IMR-90 (cell line): ENCODE data around the gene MARCHF9. TPM values are rescaled to one million over a fixed set of nuclear protein-coding genes. Genes with fewer than 3 reads are reported as not detected.
A peak's percentile ranks its signal among the peaks of the same experiment; 100 is the strongest.

Experiments used
- ATAC-seq: fragments of 200-7000 bp; cut with Tn5 transposase; 2 replicates; pipeline ENCODE4 v1.9.1; 2020; ENCODE audit warnings: low read depth, mild to moderate bottlenecking, moderate library complexity
- BruUV-seq: library from RNA; stranded (reverse); fragments of 400-500 nt; replicated peaks from 2 replicates; lab custom pipeline; 2021; lab: Mats Ljungman, UMichigan
- CTCF ChIA-PET: fragments of 300-600 bp; formaldehyde crosslinking; extraction: SDS; loops from one replicate; lab custom pipeline; 2021; ENCODE audit warnings: antibody characterized with exemption; lab: Yijun Ruan, JAX
- POLR2A ChIA-PET: fragments of 300-600 bp; sonication (Branson Sonifier 250); formaldehyde crosslinking; loops from one replicate; lab custom pipeline; 2022; ENCODE audit warnings: antibody characterized with exemption; ENCODE audit not compliant: unreplicated experiment; lab: Charles Lee
- DNase-seq: peaks from one replicate; pipeline ENCODE4 v3.0.0; 2013
- H2AFZ ChIP-seq: replicated peaks from 2 replicates; pipeline ENCODE3; 2013; ENCODE audit warnings: low read length, mild to moderate bottlenecking; ENCODE audit not compliant: poor library complexity
- H2AK5ac ChIP-seq: 2 replicates; pipeline ENCODE4 v1.6.1; 2013; ENCODE audit warnings: low read depth, low read length, inconsistent platforms
- H2AK9ac ChIP-seq: replicated peaks from 2 replicates; pipeline ENCODE3; 2013; ENCODE audit warnings: mild to moderate bottlenecking, low read depth, low read length, moderate library complexity; ENCODE audit not compliant: poor library complexity
- H2BK120ac ChIP-seq: 2 replicates; pipeline ENCODE4 v1.6.1; 2013; ENCODE audit warnings: low read depth, low read length, inconsistent platforms
- H2BK15ac ChIP-seq: 3 replicates; pipeline ENCODE4 v1.6.1; 2013; ENCODE audit warnings: low read depth, low read length, inconsistent platforms
- H2BK20ac ChIP-seq: 2 replicates; pipeline ENCODE4 v1.6.1; 2013; ENCODE audit warnings: low read depth, mild to moderate bottlenecking, inconsistent platforms, low read length, moderate library complexity
- H2BK5ac ChIP-seq: 2 replicates; pipeline ENCODE4 v1.6.1; 2013; ENCODE audit warnings: mild to moderate bottlenecking, low read depth, low read length, inconsistent platforms; ENCODE audit not compliant: poor library complexity, severe bottlenecking
- H3K14ac ChIP-seq: replicated peaks from 2 replicates; pipeline ENCODE4 v1.6.1; 2013; ENCODE audit warnings: low read depth, low read length, inconsistent platforms
- H3K18ac ChIP-seq: 2 replicates; pipeline ENCODE4 v1.6.1; 2013; ENCODE audit warnings: low read depth, low read length, control low read depth
- H3K23ac ChIP-seq: 2 replicates; pipeline ENCODE4 v1.6.1; 2013; ENCODE audit warnings: low read depth, low read length, inconsistent platforms
- H3K27ac ChIP-seq: 2 replicates; pipeline ENCODE4 v1.5.1; 2013; ENCODE audit warnings: mild to moderate bottlenecking, control low read depth, low read length; ENCODE audit not compliant: insufficient read depth
- H3K27me3 ChIP-seq: 2 replicates; pipeline ENCODE4 v1.6.1; 2013; ENCODE audit warnings: low read length; ENCODE audit not compliant: control insufficient read depth, insufficient read depth
- H3K36me3 ChIP-seq: 2 replicates; pipeline ENCODE4 v1.6.1; 2013; ENCODE audit warnings: low read length, mixed read lengths; ENCODE audit not compliant: control insufficient read depth, insufficient read depth
- H3K4ac ChIP-seq: 2 replicates; pipeline ENCODE4 v1.6.1; 2013; ENCODE audit warnings: low read depth, low read length, inconsistent platforms
- H3K4me1 ChIP-seq: 2 replicates; pipeline ENCODE4 v1.6.1; 2013; ENCODE audit warnings: low read length, mixed read lengths; ENCODE audit not compliant: control insufficient read depth, insufficient read depth
- H3K4me2 ChIP-seq: 2 replicates; pipeline ENCODE4 v1.6.1; 2013; ENCODE audit warnings: low read depth, mild to moderate bottlenecking, control low read depth, low read length, moderate library complexity
- H3K4me3 ChIP-seq: 2 replicates; pipeline ENCODE4 v1.5.1; 2013; ENCODE audit warnings: low read depth, mild to moderate bottlenecking, control low read depth, low read length, moderate library complexity; ENCODE audit not compliant: insufficient read depth
- H3K56ac ChIP-seq: 2 replicates; pipeline ENCODE4 v1.6.1; 2013; ENCODE audit warnings: low read length, inconsistent platforms; ENCODE audit not compliant: insufficient read depth; ENCODE audit errors: extremely low read depth
- H3K79me1 ChIP-seq, 2 experiments: 2 replicates each; pipeline ENCODE4 v1.6.1; 2013; ENCODE audit warnings: low read length in 2 of 2, inconsistent platforms in 1 of 2, low read depth in 1 of 2
- H3K9ac ChIP-seq: 2 replicates; pipeline ENCODE4 v1.6.1; 2013; ENCODE audit warnings: low read depth, low read length, control low read depth
- H3K9me1 ChIP-seq: 2 replicates; pipeline ENCODE4 v1.6.1; 2013; ENCODE audit warnings: low read length, inconsistent platforms; ENCODE audit not compliant: insufficient read depth
- H3K9me3 ChIP-seq: 2 replicates; pipeline ENCODE4 v1.6.1; 2013; ENCODE audit warnings: low read length; ENCODE audit not compliant: control insufficient read depth, insufficient read depth
- H4K20me1 ChIP-seq: 2 replicates; pipeline ENCODE4 v1.6.1; 2013; ENCODE audit warnings: low read length, inconsistent platforms; ENCODE audit not compliant: insufficient read depth
- H4K5ac ChIP-seq: 2 replicates; pipeline ENCODE4 v1.6.1; 2013; ENCODE audit warnings: mild to moderate bottlenecking, low read depth, low read length, control low read depth
- H4K8ac ChIP-seq, 2 experiments: 2 replicates each; pipeline ENCODE4 v1.6.1; 2013; ENCODE audit warnings: low read depth in 2 of 2, low read length in 2 of 2, control low read depth in 1 of 2, inconsistent platforms in 1 of 2
- H4K91ac ChIP-seq: 2 replicates; pipeline ENCODE4 v1.6.1; 2013; ENCODE audit warnings: low read depth, low read length, inconsistent platforms; ENCODE audit not compliant: insufficient read depth
- BHLHE40 ChIP-seq: fragments of 150-350 bp; IDR thresholded peaks from 2 replicates; pipeline ENCODE4 v1.6.1; 2016; ENCODE audit warnings: mild to moderate bottlenecking, low read depth, low read length
- CEBPB ChIP-seq: IDR thresholded peaks from 2 replicates; pipeline ENCODE4 v1.6.1; 2012; ENCODE audit warnings: low read depth, low read length, improper control_type of control experiment
- CHD1 ChIP-seq: IDR thresholded peaks from 2 replicates; pipeline ENCODE4 v1.6.1; 2012; ENCODE audit warnings: low read depth, low read length, improper control_type of control experiment
- CTCF ChIP-seq: conservative IDR thresholded peaks from 2 replicates; pipeline ENCODE4 v1.5.1; 2012; ENCODE audit warnings: mild to moderate bottlenecking, low read depth, low read length, improper control_type of control experiment
- ELK1 ChIP-seq: fragments of 150-350 bp; IDR thresholded peaks from 2 replicates; pipeline ENCODE4 v1.6.1; 2016; ENCODE audit warnings: low read depth, mild to moderate bottlenecking, low read length, moderate library complexity, borderline replicate concordance
- FOS ChIP-seq: fragments of 150-350 bp; IDR thresholded peaks from 2 replicates; pipeline ENCODE4 v1.6.1; 2016; ENCODE audit warnings: low read depth, low read length
- MAFK ChIP-seq: IDR thresholded peaks from 2 replicates; pipeline ENCODE4 v1.6.1; 2012; ENCODE audit warnings: low read depth, low read length, improper control_type of control experiment
- MAZ ChIP-seq: IDR thresholded peaks from 2 replicates; pipeline ENCODE4 v1.6.1; 2012; ENCODE audit warnings: low read depth, mild to moderate bottlenecking, low read length, improper control_type of control experiment, moderate library complexity, borderline replicate concordance
- MXI1 ChIP-seq: IDR thresholded peaks from 2 replicates; pipeline ENCODE4 v1.6.1; 2012; ENCODE audit warnings: low read depth, mild to moderate bottlenecking, low read length, moderate library complexity, borderline replicate concordance
- NFE2L2 ChIP-seq: fragments of 150-350 bp; IDR thresholded peaks from 2 replicates; pipeline ENCODE4 v1.6.1; 2016; ENCODE audit warnings: low read depth, mild to moderate bottlenecking, low read length
- POLR2A ChIP-seq: IDR thresholded peaks from 2 replicates; pipeline ENCODE4 v1.6.1; 2012; ENCODE audit warnings: mild to moderate bottlenecking, low read depth, low read length
- RAD21 ChIP-seq: IDR thresholded peaks from 2 replicates; pipeline ENCODE4 v1.6.1; 2012; ENCODE audit warnings: low read length, improper control_type of control experiment
- RCOR1 ChIP-seq: IDR thresholded peaks from 2 replicates; pipeline ENCODE4 v1.6.1; 2012; ENCODE audit warnings: mild to moderate bottlenecking, low read length, improper control_type of control experiment; ENCODE audit not compliant: insufficient replicate concordance
- RFX5 ChIP-seq: IDR thresholded peaks from 2 replicates; pipeline ENCODE4 v1.8.0; 2012; ENCODE audit warnings: low read depth, mild to moderate bottlenecking, low read length, moderate library complexity
- SMC3 ChIP-seq: fragments of 150-350 bp; IDR thresholded peaks from 2 replicates; pipeline ENCODE4 v1.6.1; 2016; ENCODE audit warnings: low read depth, mild to moderate bottlenecking, antibody characterized with exemption, low read length, moderate library complexity
- USF2 ChIP-seq: fragments of 150-350 bp; IDR thresholded peaks from 2 replicates; pipeline ENCODE4 v1.6.1; 2017; ENCODE audit warnings: mild to moderate bottlenecking, antibody characterized with exemption, low read length, low read depth
- WGBS, 2 experiments: methylation state at CpG; one replicate each; pipeline versions ENCODE4 v1.1.5 to v1.1.7; 2013; ENCODE audit warnings: missing lambda C conversion rate in 2 of 2; ENCODE audit not compliant: insufficient read length in 1 of 2; ENCODE audit errors: extremely low coverage in 2 of 2; 5-methylcytosine and 5-hydroxymethylcytosine counted together
- dilution Hi-C: fragments of 300-500 bp; cut with HindIII; formaldehyde crosslinking; loops from one replicate; pipeline ENCODE4 v1.14.3; 2018; ENCODE audit warnings: low sequenced_read_pairs; ENCODE audit not compliant: unreplicated experiment
- in situ Hi-C: fragments of 300-500 bp; cut with MboI; formaldehyde crosslinking; loops from 3 replicates; pipeline ENCODE4 v1.14.3; 2019; ENCODE audit warnings: low sequenced_read_pairs, inconsistent platforms, mixed read lengths
- intact Hi-C: fragments of 100-400 bp; cut with micrococcal nuclease; formaldehyde crosslinking; loops from 2 replicates; pipeline ENCODE4 v1.10.0; 2022
- polyA plus RNA-seq, 3 experiments: library from polyadenylated mRNA; depleted of rRNA; stranded (reverse); fragments of >200 nt; gene quantifications; 2 replicates each; pipeline ENCODE4 v1.2.3, GENCODE V29; 2012; ENCODE audit warnings: low replicate concordance in 1 of 3
- total RNA-seq: library from RNA; depleted of rRNA; stranded (reverse); fragments of >200 nt; gene quantifications from 2 replicates; pipeline ENCODE4 v1.2.3, GENCODE V29; 2012

The MARCHF9 gene
- total and polyA plus RNA-seq, 2 of the 4 experiments (the other 2 are of a cell fraction): 1.1 to 5.4 TPM

- peak overlapping the region; percentile 100 for H3K14ac ChIP-seq
- peak overlapping the region; percentile 90 for H3K9ac ChIP-seq
- DNase-seq: peak; percentile 7
- H2AK5ac ChIP-seq: peak overlapping the region; percentile 98
- H4K91ac ChIP-seq: peak overlapping the region; percentile 96
- peak overlapping the region; percentile 80 for H4K5ac ChIP-seq
- H2BK5ac ChIP-seq: peak overlapping the region; percentile 45
- H3K27me3 ChIP-seq: peaks cover 17% of the 10 kb centered on the region
- H3K4me3 ChIP-seq: peak overlapping the region; percentile 69
- H4K8ac ChIP-seq: peak overlapping the region; percentile 74 to 100
- dilution Hi-C loops: no loop called here
- H3K23ac ChIP-seq: peak overlapping the region; percentile 98
- H4K20me1 ChIP-seq: 0 out of 2 replicates have a peak, but pooled peaks cover 3% of the 10 kb centered on the region
- H3K4me2 ChIP-seq: peak overlapping the region; percentile 94
- no TSS peak for BruUV-seq
- in situ Hi-C loops: no loop called here
- H2BK15ac ChIP-seq: 0 out of 3 replicates have a peak overlapping the region, but pooled peaks have one; percentile 9
- peak overlapping the region; percentile 9; the same call in 1 of the 2 replicates for H3K18ac ChIP-seq
- H2BK120ac ChIP-seq: peak overlapping the region; percentile 57
- WGBS, 2 experiments: no CpG with 5 or more reads among the region's 8 CpGs
- peaks cover 3% of the 10 kb centered on the region for H3K4me1 ChIP-seq
- peak overlapping the region; percentile 99 for H2AK9ac ChIP-seq
- H2BK20ac ChIP-seq: peak overlapping the region; percentile 28; the same call in 1 of the 2 replicates
- peaks cover 17 to 41% of the 10 kb centered on the region in 2 experiments; a peak in 3 of 4 replicates for H3K79me1 ChIP-seq
- peak overlapping the region; percentile 100 for H3K4ac ChIP-seq
- peak overlapping the region; percentile 96 for H2AFZ ChIP-seq
- H3K27ac ChIP-seq: peak overlapping the region; percentile 93
- H3K36me3 ChIP-seq: peaks cover 18% of the 10 kb centered on the region
- ChIA-PET POLR2A (no interaction called here), CTCF (interaction anchor here (1.9 kb wide), 1 partner anchor 9 kb away, joined by 6 read pairs; no protein-coding TSS in a partner anchor)
- no peak for ATAC-seq
- TF ChIP-seq MAZ (no peak), CHD1 (no peak), RCOR1 (no peak), CEBPB (no peak), MAFK (no peak), USF2 (no peak), RFX5 (no peak), RAD21 (no peak), FOS (no peak), SMC3 (no peak), POLR2A (no peak), MXI1 (no peak), CTCF (no peak), BHLHE40 (no peak), ELK1 (no peak), NFE2L2 (no peak)
- H3K9me3 ChIP-seq: no peaks in the 10 kb centered on the region
- peaks cover 10% of the 10 kb centered on the region for H3K9me1 ChIP-seq
- intact Hi-C loops: no loop called here
- peak overlapping the region; percentile 97 for H3K56ac ChIP-seq
Observed at GRCh38 chr12:57745485-57745881, 9.4 kb upstream of the MARCHF9 start.
